Astrocyte of the spinal cord (primary cell): ENCODE results near the gene DNAJC7.
A peak's percentile ranks its signal among the peaks of the same experiment; 100 is the strongest.

Experiments
- DNase-seq: peaks from one replicate; pipeline ENCODE4 v3.0.0; 2011; ENCODE audit warnings: low read depth, low spot score
- H3K4me3 ChIP-seq: 2 replicates; pipeline ENCODE4 v1.5.1; 2011; ENCODE audit warnings: low read depth, mild to moderate bottlenecking, low read length, moderate library complexity
- CTCF ChIP-seq: IDR thresholded peaks from 2 replicates; pipeline ENCODE4 v1.5.1; 2012; ENCODE audit warnings: low read depth, mild to moderate bottlenecking, low read length, inconsistent platforms
- in situ Hi-C: cut with HindIII; loops from 2 replicates; pipeline ENCODE4 v1.10.0; 2017; ENCODE audit warnings: low sequenced_read_pairs

DNAJC7 gene

DNA sequence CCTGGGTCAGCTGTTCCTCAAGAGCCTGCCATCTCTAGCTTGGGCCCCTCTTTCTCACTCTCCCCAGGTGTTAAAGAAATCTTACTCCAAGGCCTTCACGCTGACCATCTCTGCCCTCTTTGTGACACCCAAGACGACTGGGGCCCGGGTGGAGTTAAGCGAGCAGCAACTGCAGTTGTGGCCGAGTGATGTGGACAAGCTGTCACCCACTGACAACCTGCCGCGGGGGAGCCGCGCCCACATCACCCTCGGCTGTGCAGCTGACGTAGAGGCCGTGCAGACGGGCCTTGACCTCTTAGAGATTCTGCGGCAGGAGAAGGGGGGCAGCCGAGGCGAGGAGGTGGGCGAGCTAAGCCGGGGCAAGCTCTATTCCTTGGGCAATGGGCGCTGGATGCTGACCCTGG lies 43.8 kb downstream of the DNAJC7 start:
- no peak for DNase-seq
- in situ Hi-C loops, result no loop called here
- TF ChIP-seq CTCF, result no peak
- no peak overlapping the region for H3K4me3 ChIP-seq

DNA sequence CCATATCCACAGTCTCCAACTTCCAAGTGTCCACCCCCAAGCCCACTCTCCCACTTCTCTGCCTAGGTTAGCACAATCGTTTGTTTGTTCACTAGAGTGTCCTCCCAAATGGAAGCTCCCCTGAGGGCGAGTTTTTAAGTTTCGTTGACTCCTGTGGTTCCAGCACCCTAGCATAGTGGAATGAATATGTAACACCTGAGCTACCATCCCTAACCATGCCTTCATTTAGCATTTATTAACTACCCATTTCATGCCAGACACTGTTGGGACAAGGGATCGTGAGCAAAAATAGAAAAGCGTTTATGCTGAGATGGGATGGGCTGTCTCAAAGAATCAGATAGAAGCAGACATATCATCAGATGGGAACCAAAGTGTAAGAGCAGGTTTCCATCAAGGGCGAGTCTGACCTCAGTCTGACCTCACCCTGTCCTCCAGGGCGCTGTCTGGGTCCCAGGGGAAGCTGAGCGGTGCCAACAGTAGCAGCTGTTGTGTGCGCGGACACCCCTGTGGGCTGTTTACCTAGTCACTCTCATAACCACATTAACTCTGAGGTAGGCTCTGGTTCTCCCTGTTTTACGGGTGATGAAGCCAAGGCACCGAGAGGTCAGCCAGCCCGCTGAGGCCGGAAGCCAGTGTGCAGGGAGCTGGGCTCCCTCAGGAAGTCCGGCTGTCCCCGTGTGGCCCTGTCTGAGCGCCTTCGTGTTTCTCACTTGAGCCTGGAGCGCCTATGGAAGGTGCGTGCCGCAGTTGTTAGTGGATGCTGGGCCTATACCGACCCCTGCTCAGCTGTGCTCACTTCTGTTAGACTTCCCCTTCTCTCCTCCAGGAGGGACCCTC lies 44.5 kb downstream of the DNAJC7 start:
- no peak for TF ChIP-seq CTCF
- peak; percentile 16 for DNase-seq
- in situ Hi-C loops, result no loop called here
- H3K4me3 ChIP-seq, result no peak overlapping the region

GRCh38 chr17:41971721-41972523 lies 45.3 kb downstream of the DNAJC7 start:
- in situ Hi-C loops, result no loop called here
- H3K4me3 ChIP-seq, result no peak overlapping the region
- no peak for TF ChIP-seq CTCF
- no peak for DNase-seq

- in situ Hi-C loops, result no loop called here
- TF ChIP-seq CTCF, result no peak
Measured at GRCh38 chr17:41970901-41971331, 46.3 kb downstream of the DNAJC7 start.

GRCh38 chr17:41968676-41969075 lies 48.6 kb downstream of the DNAJC7 start:
- no peak overlapping the region for H3K4me3 ChIP-seq
- TF ChIP-seq CTCF, result no peak
- DNase-seq, result no peak
- in situ Hi-C loops, result no loop called here

More at GRCh38 chr17:41970901-41971331, 46.3 kb downstream of the DNAJC7 start:
- DNase-seq, result no peak
- H3K4me3 ChIP-seq, result no peak overlapping the region

DNA sequence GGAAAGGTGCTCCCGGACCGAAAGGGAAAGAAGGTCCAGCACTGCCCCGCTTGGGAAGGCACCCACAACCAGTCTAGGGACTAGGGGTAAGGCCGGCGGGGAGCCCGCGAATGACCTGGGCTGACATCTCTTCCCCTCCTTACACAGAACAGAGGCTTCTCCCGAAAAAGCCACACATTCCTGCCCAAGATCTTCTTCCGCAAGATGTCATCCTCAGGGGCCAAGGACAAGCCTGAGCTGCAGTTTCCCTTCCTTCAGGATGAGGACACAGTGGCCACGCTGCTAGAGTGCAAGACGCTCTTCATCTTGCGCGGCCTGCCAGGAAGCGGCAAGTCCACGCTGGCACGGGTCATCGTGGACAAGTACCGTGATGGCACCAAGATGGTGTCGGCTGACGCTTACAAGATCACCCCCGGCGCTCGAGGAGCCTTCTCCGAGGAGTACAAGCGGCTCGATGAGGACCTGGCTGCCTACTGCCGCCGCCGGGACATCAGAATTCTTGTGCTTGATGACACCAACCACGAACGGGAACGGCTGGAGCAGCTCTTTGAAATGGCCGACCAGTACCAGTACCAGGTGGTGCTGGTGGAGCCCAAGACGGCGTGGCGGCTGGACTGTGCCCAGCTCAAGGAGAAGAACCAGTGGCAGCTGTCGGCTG lies 49.2 kb downstream of the DNAJC7 start:
- in situ Hi-C loops, result no loop called here
- no peak for DNase-seq
- peak overlapping the region; percentile 87 for H3K4me3 ChIP-seq
- no peak for TF ChIP-seq CTCF
